Measurements from ENCODE around the gene BAZ2B. TPM values are rescaled to one million over a fixed set of nuclear protein-coding genes. Genes with fewer than 3 reads are reported as not detected.
A peak's percentile ranks its signal among the peaks of the same experiment; 100 is the strongest.

The BAZ2B gene
- total and polyA plus RNA-seq, 9 of the 15 experiments (the other 6 are each of a cell fraction or from before 2014, with no cell fraction given), result 7.5 to 38.6 (median 19.8) TPM

DNA sequence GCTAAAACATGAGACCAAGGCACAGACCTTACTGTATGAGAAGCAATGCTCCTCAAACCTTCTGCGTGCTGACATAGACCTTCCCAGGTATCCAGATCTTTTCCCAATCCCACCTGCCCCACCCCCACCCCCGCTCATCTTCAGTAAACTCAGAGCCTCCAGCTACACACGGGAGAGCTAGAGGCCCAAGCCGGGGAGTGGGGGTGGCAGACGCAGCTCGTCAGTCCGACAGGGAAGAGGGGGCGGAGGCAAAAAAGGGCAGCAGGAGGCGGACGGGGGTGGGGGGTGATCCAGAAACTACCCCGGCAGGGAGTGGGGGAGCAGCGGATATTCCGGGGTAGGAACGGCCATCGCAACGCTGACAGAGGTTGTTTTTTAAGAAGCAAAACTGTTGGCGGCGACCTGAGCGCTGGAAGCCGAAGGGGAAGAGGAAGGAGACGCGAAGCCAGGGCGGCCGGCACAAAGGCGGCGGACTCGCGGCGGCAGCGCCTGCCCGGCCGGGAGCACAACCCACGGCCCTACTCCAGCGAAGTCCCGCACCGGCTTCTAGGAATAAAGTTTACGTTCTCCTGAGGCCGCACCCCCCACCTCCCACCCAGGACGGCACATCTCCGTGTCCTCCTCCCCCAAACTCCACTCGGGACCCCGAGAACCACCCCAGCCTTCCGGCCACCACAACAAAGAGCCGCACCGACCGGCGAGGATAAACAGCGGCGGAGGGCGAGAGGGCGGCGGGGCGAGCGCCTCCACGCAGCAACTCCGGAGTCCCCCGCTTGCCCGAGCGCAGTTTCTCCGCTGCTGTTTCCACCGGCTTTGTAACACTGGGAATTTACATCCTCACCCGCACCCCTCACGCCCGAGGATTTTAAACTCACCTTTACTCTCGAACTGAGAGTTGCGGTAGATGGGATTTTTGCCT is 722 bp downstream of the BAZ2B start (continued):
- TF ChIP-seq, protein P1, sequence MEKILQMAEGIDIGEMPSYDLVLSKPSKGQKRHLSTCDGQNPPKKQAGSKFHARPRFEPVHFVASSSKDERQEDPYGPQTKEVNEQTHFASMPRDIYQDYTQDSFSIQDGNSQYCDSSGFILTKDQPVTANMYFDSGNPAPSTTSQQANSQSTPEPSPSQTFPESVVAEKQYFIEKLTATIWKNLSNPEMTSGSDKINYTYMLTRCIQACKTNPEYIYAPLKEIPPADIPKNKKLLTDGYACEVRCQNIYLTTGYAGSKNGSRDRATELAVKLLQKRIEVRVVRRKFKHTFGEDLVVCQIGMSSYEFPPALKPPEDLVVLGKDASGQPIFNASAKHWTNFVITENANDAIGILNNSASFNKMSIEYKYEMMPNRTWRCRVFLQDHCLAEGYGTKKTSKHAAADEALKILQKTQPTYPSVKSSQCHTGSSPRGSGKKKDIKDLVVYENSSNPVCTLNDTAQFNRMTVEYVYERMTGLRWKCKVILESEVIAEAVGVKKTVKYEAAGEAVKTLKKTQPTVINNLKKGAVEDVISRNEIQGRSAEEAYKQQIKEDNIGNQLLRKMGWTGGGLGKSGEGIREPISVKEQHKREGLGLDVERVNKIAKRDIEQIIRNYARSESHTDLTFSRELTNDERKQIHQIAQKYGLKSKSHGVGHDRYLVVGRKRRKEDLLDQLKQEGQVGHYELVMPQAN (IDR thresholded peaks at IDR 0.05; ENCODE audit: borderline replicate concordance), result no peak
- TF ChIP-seq NCOR1 (IDR thresholded peaks at IDR 0.05) (peak; percentile 52; the same call in 1 of the 2 replicates), PRPF4 (IDR thresholded peaks at IDR 0.05; ENCODE audit: insufficient read depth, low read depth, low read length, poor library complexity, severe bottlenecking) (peak; percentile 12), CCNT2 (IDR thresholded peaks at IDR 0.05; ENCODE audit: borderline replicate concordance, extremely low read depth, insufficient read length, low read depth, low read length) (peak; percentile 61), KAT7 (CRISPR knock-in tag; IDR thresholded peaks at IDR 0.05; ENCODE audit: borderline replicate concordance) (no peak; the same call in 1 of the 2 replicates), KDM1A (IDR thresholded peaks at IDR 0.05) (0 out of 4 replicates have a peak, but pooled peaks of 1 of the 2 experiments have one; percentile 48), BCOR (IDR thresholded peaks at IDR 0.05) (peak; percentile 47), ZNF174 (CRISPR knock-in tag; IDR thresholded peaks at IDR 0.05) (no peak), BACH1 (tag; IDR thresholded peaks at IDR 0.05) (no peak; the same call in 1 of the 2 replicates), ZNF354B (CRISPR knock-in tag; IDR thresholded peaks at IDR 0.05) (no peak), ZNF586 (CRISPR knock-in tag; conservative IDR thresholded peaks at IDR 0.05) (no peak), HDGF (IDR thresholded peaks at IDR 0.05) (no peak), GATAD2A (IDR thresholded peaks at IDR 0.05) (peak; percentile 75; the same call in 1 of the 2 replicates), HMG20B (CRISPR knock-in tag; IDR thresholded peaks at IDR 0.05) (no peak), HMGN3 (IDR thresholded peaks at IDR 0.05; ENCODE audit: borderline replicate concordance, extremely low read depth, insufficient read length, low read depth, low read length) (peak; percentile 59), SNRNP70 (optimal IDR thresholded peaks at IDR 0.05; ENCODE audit: low read depth, low read length) (no peak), MTF1 (CRISPR knock-in tag; IDR thresholded peaks at IDR 0.05; ENCODE audit: borderline replicate concordance) (no peak), PHB (CRISPR knock-in tag; IDR thresholded peaks at IDR 0.05) (no peak), PHF8 (IDR thresholded peaks at IDR 0.05; ENCODE audit: borderline replicate concordance, low read length) (peak; percentile 77), NR4A1 (CRISPR knock-in tag; IDR thresholded peaks at IDR 0.05) (no peak), NR4A1 (tag; IDR thresholded peaks at IDR 0.05) (no peak)
- TF ChIP-seq, protein P2, sequence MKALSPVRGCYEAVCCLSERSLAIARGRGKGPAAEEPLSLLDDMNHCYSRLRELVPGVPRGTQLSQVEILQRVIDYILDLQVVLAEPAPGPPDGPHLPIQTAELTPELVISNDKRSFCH (CRISPR knock-in tag; IDR thresholded peaks at IDR 0.05), result no peak
- TF ChIP-seq, protein P2 (tag; IDR thresholded peaks at IDR 0.05), result no peak
- TF ChIP-seq, protein P3, sequence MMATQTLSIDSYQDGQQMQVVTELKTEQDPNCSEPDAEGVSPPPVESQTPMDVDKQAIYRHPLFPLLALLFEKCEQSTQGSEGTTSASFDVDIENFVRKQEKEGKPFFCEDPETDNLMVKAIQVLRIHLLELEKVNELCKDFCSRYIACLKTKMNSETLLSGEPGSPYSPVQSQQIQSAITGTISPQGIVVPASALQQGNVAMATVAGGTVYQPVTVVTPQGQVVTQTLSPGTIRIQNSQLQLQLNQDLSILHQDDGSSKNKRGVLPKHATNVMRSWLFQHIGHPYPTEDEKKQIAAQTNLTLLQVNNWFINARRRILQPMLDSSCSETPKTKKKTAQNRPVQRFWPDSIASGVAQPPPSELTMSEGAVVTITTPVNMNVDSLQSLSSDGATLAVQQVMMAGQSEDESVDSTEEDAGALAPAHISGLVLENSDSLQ (IDR thresholded peaks at IDR 0.05), result peak; percentile 85
- TF ChIP-seq, protein P4, sequence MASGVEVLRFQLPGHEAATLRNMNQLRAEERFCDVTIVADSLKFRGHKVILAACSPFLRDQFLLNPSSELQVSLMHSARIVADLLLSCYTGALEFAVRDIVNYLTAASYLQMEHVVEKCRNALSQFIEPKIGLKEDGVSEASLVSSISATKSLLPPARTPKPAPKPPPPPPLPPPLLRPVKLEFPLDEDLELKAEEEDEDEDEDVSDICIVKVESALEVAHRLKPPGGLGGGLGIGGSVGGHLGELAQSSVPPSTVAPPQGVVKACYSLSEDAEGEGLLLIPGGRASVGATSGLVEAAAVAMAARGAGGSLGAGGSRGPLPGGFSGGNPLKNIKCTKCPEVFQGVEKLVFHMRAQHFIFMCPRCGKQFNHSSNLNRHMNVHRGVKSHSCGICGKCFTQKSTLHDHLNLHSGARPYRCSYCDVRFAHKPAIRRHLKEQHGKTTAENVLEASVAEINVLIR (CRISPR knock-in tag; IDR thresholded peaks at IDR 0.05), result no peak

All from K562 (cell line).